B cell (primary cell): ENCODE data around the gene TMEM235. TPM values are rescaled to one million over a fixed set of nuclear protein-coding genes. Genes with fewer than 3 reads are reported as not detected.
A peak's percentile ranks its signal among the peaks of the same experiment; 100 is the strongest.

Experiments used
- ATAC-seq: fragments of 200-7000 bp; cut with Tn5 transposase; one replicate; pipeline ENCODE4 v1.10.0; 2021; ENCODE audit warnings: low read depth, mild to moderate bottlenecking, moderate number of reproducible peaks, moderate library complexity
- CTCF ChIA-PET: fragments of 350-600 bp; sonication (Branson Sonifier 250); formaldehyde crosslinking; loops from one replicate; lab custom pipeline; 2021; ENCODE audit warnings: antibody characterized with exemption, inconsistent platforms; lab: Charles Lee
- POLR2A ChIA-PET: fragments of 350-600 bp; sonication (Branson Sonifier 250); formaldehyde crosslinking; loops from one replicate; lab custom pipeline; 2021; ENCODE audit warnings: antibody characterized with exemption; lab: Charles Lee
- DNase-seq: peaks from one replicate; pipeline ENCODE4 v3.0.0; 2013
- H2AFZ ChIP-seq: 2 replicates; pipeline ENCODE4 v1.6.1; 2012; ENCODE audit warnings: mild to moderate bottlenecking, low read depth, low read length; ENCODE audit not compliant: insufficient read depth, poor library complexity, severe bottlenecking
- H3K27ac ChIP-seq, 2 donors: 1 replicate in 1 of 2; 2 replicates in 1 of 2; pipeline ENCODE4 v1.5.1; 2012 to 2013; ENCODE audit warnings: low read length in 2 of 2, mild to moderate bottlenecking in 2 of 2, moderate library complexity in 1 of 2
- H3K27me3 ChIP-seq, 4 experiments: fragments of 200-600 bp in 1 of 4; sonication (generic) in 1 of 4; replicated peaks in 1 of 4; 1 replicate in 2 of 4; 2 replicates in 2 of 4; pipeline versions ENCODE4 v1.6.1 to v1.7.0; 2013 to 2016; ENCODE audit warnings: low read length in 3 of 4, mild to moderate bottlenecking in 2 of 4, mixed read lengths in 1 of 4, moderate library complexity in 1 of 4; ENCODE audit not compliant: insufficient read depth in 4 of 4, control insufficient read depth in 3 of 4; ENCODE audit errors: control extremely low read depth in 1 of 4
- H3K36me3 ChIP-seq, 2 experiments: replicated peaks in 1 of 2; 1 replicate in 1 of 2; 2 replicates in 1 of 2; pipeline versions ENCODE4 v1.6.1 to v1.7.1; 2013; ENCODE audit warnings: low read length in 1 of 2; ENCODE audit not compliant: insufficient read depth in 2 of 2, control insufficient read depth in 1 of 2; ENCODE audit errors: control extremely low read depth in 1 of 2, extremely low read depth in 1 of 2
- H3K4me1 ChIP-seq, 2 donors: fragments of 200-600 bp in 1 of 2; sonication (generic) in 1 of 2; 1 replicate in 1 of 2; 2 replicates in 1 of 2; pipeline versions ENCODE4 v1.5.1 to v1.6.1; 2013 to 2017; ENCODE audit warnings: low read length in 2 of 2; ENCODE audit not compliant: control insufficient read depth in 2 of 2, insufficient read depth in 2 of 2
- H3K4me2 ChIP-seq: replicated peaks from 2 replicates; pipeline ENCODE3; 2012; ENCODE audit warnings: mild to moderate bottlenecking, low read depth, low read length; ENCODE audit not compliant: poor library complexity, severe bottlenecking
- H3K4me3 ChIP-seq, 5 experiments: fragments of 200-600 bp in 1 of 5; sonication (generic) in 1 of 5; 1 replicate in 3 of 5; 2 replicates in 2 of 5; pipeline versions ENCODE4 v1.5.1 to v1.7.0; 2011 to 2016; ENCODE audit warnings: low read length in 4 of 5, mild to moderate bottlenecking in 4 of 5, low read depth in 2 of 5, control low read depth in 1 of 5, moderate library complexity in 1 of 5; ENCODE audit not compliant: insufficient read depth in 1 of 5; ENCODE audit errors: control extremely low read depth in 1 of 5, extremely low read depth in 1 of 5
- H3K79me2 ChIP-seq: fragments of 200-600 bp; sonication (generic); one replicate; pipeline ENCODE4 v1.6.0; 2016; ENCODE audit warnings: low read length; ENCODE audit not compliant: control insufficient read depth, insufficient read depth
- H3K9ac ChIP-seq: fragments of 200-600 bp; sonication (generic); 2 replicates; pipeline ENCODE4 v1.6.1; 2017; ENCODE audit warnings: mild to moderate bottlenecking, low read length, moderate library complexity
- H3K9me3 ChIP-seq, 3 donors: one replicate each; pipeline versions ENCODE4 v1.6.1 to v1.7.1; 2013; ENCODE audit warnings: low read length in 2 of 3; ENCODE audit not compliant: control insufficient read depth in 2 of 3, insufficient read depth in 1 of 3; ENCODE audit errors: control extremely low read depth in 1 of 3
- H4K20me1 ChIP-seq: 2 replicates; pipeline ENCODE4 v1.6.0; 2012; ENCODE audit warnings: mild to moderate bottlenecking, low read length; ENCODE audit not compliant: insufficient read depth, control insufficient read depth, poor library complexity, severe bottlenecking
- H3K27ac Mint-ChIP-seq: one replicate; pipeline ENCODE4 v1.8.0; 2021; ENCODE audit warnings: mixed read lengths
- H3K27me3 Mint-ChIP-seq: one replicate; pipeline ENCODE4 v1.8.0; 2021; ENCODE audit warnings: mixed read lengths
- H3K4me1 Mint-ChIP-seq: one replicate; pipeline ENCODE4 v1.8.0; 2021; ENCODE audit warnings: mixed read lengths
- H3K4me3 Mint-ChIP-seq: one replicate; pipeline ENCODE4 v1.8.0; 2021; ENCODE audit warnings: mixed read lengths
- H3K9me3 Mint-ChIP-seq: one replicate; pipeline ENCODE4 v1.8.0; 2022; ENCODE audit warnings: mixed read lengths; ENCODE audit not compliant: insufficient read depth
- CTCF ChIP-seq: fragments of 200-600 bp; IDR thresholded peaks from one replicate; pipeline ENCODE4 v1.8.0; 2022; ENCODE audit warnings: antibody characterized with exemption, mild to moderate bottlenecking
- EZH2 ChIP-seq: IDR thresholded peaks from 2 replicates; pipeline ENCODE4 v1.6.1; 2012; ENCODE audit warnings: borderline replicate concordance, low read depth, mild to moderate bottlenecking, moderate library complexity, low read length; ENCODE audit not compliant: insufficient read depth, poor library complexity, severe bottlenecking
- WGBS: methylation state at CpG from one replicate; pipeline ENCODE4 v1.1.5; 2013; ENCODE audit warnings: missing lambda C conversion rate; ENCODE audit not compliant: insufficient coverage; 5-methylcytosine and 5-hydroxymethylcytosine counted together
- intact Hi-C: fragments of 100-400 bp; cut with micrococcal nuclease; formaldehyde crosslinking; loops from one replicate; pipeline ENCODE4 v1.10.0; 2022
- polyA plus RNA-seq: library from polyadenylated mRNA; depleted of rRNA; stranded (reverse); fragments of >200 nt; gene quantifications from 2 replicates; pipeline ENCODE4 v1.2.3, GENCODE V29; 2012
- total RNA-seq, 2 donors: library from RNA; stranded (reverse); fragments of 120-200 nt in 1 of 2; gene quantifications; 1 replicate in 1 of 2; 2 replicates in 1 of 2; pipeline versions ENCODE4 v1.2.3 to v1.2.4, GENCODE V29; 2013 to 2022

Gene TMEM235
- total and polyA plus RNA-seq, 2 donors (not counting 1 experiment from before 2014, with no cell fraction given), result not detected

GRCh38 chr17:78250891-78251772 is 19.7 kb downstream of the TMEM235 start:
- Histone ChIP-seq H3K9me3 (no peaks in the 10 kb centered on the region), H3K4me2 (peak overlapping the region; percentile 62), H3K27ac (no peak overlapping the region), H3K36me3 (no peaks in the 10 kb centered on the region), H4K20me1 (peaks cover 7% of the 10 kb centered on the region), H3K79me2 (no peaks in the 10 kb centered on the region), H2AFZ (peak overlapping the region; percentile 27), H3K9ac (no peak overlapping the region), H3K27me3 (no peaks in the 10 kb centered on the region), H3K4me3 (no peak overlapping the region), H3K4me1 (peaks cover 33 to 40% of the 10 kb centered on the region in 2 donors)
- no peaks in the 10 kb centered on the region for H3K9me3 Mint-ChIP-seq
- 15% methylated on average over 27 of the region's 27 CpGs for WGBS
- H3K4me1 Mint-ChIP-seq, result peaks cover 33% of the 10 kb centered on the region
- no peaks in the 10 kb centered on the region for H3K27me3 Mint-ChIP-seq
- ATAC-seq (peak; percentile 69), DNase-seq (peak; percentile 89)
- POLR2A ChIA-PET, result interaction anchor here (0.5 to 2.0 kb wide), 6 partner anchors 22 to 139 kb away, joined by 3 to 7 read pairs (median 3); partner anchors contain the start of gene TMC8
- CTCF ChIA-PET, result interaction anchor here (0.5 to 6.1 kb wide), 45 partner anchors 8 to 483 kb away, joined by 3 to 83 read pairs (median 4); partner anchors contain the start of genes AFMID, TK1 and TMC8
- H3K4me3 Mint-ChIP-seq, result peak overlapping the region; percentile 57
- intact Hi-C loops, result loop anchor here (1.0 to 5.0 kb wide), 7 partner anchors 25 to 232 kb away; partner anchors contain the start of genes SOCS3 and TMC8
- H3K27ac Mint-ChIP-seq, result peak overlapping the region; percentile 59
- TF ChIP-seq CTCF (peak; percentile 100), EZH2 (no peak)

GRCh38 chr17:78251773-78252103 is 20.3 kb downstream of the TMEM235 start:
- Mint-ChIP-seq H3K27me3 (no peaks in the 10 kb centered on the region), H3K4me1 (peaks cover 33% of the 10 kb centered on the region), H3K9me3 (no peaks in the 10 kb centered on the region), H3K27ac (peak overlapping the region; percentile 15), H3K4me3 (peak overlapping the region; percentile 57)
- H3K27ac ChIP-seq, result peak overlapping the region in 1 of 2 donors; percentile 27
- no peak overlapping the region for H3K4me3 ChIP-seq
- no peak for TF ChIP-seq EZH2
- TF ChIP-seq CTCF, result no peak
- H3K9ac ChIP-seq, result no peak overlapping the region
- H3K9me3 ChIP-seq, result no peaks in the 10 kb centered on the region
- peaks cover 7% of the 10 kb centered on the region for H4K20me1 ChIP-seq
- peak; percentile 40 for DNase-seq
- no peak for ATAC-seq
- H3K79me2 ChIP-seq, result no peaks in the 10 kb centered on the region
- ChIA-PET CTCF (interaction anchor here (0.9 to 6.1 kb wide), 28 partner anchors 10 to 234 kb away, joined by 3 to 83 read pairs (median 8); partner anchors contain the start of genes AFMID, TK1 and TMC8), POLR2A (interaction anchor here (0.9 to 2.1 kb wide), 5 partner anchors 21 to 139 kb away, joined by 3 to 8 read pairs (median 4); partner anchors contain the start of gene TMC8)
- H3K4me2 ChIP-seq, result peak overlapping the region; percentile 62
- no peaks in the 10 kb centered on the region for H3K27me3 ChIP-seq
- H3K36me3 ChIP-seq, result no peaks in the 10 kb centered on the region
- WGBS, result 43% methylated on average over 2 of the region's 6 CpGs
- H3K4me1 ChIP-seq, result peaks cover 33 to 40% of the 10 kb centered on the region in 2 donors
- H2AFZ ChIP-seq, result peak overlapping the region; percentile 27
- intact Hi-C loops, result loop anchor here (1.0 to 5.0 kb wide), 7 partner anchors 25 to 232 kb away; partner anchors contain the start of genes SOCS3 and TMC8
